Left ventricle myocardium superior (tissue), 1 donor: ENCODE data around the gene MS4A8. TPM values are rescaled to one million over a fixed set of nuclear protein-coding genes. Genes with fewer than 3 reads are reported as not detected.
"Not testable (repeated sequence)": the region's sequence is repeated elsewhere in the genome, so short reads cannot be mapped to it uniquely, and the experiment has no call there.

Source experiments
- ATAC-seq: fragments of 200-7000 bp; cut with Tn5 transposase; one replicate; pipeline ENCODE4 v1.9.1; 2020; ENCODE audit warnings: mild to moderate bottlenecking, moderate library complexity
- DNase-seq: peaks from one replicate; pipeline ENCODE4 v3.0.0-alpha.2; 2020
- intact Hi-C: fragments of 100-400 bp; cut with micrococcal nuclease; formaldehyde crosslinking; loops from one replicate; pipeline ENCODE4 v1.11.0; 2022
- long read RNA-seq: library from polyadenylated mRNA; unstranded; transcript quantifications from one replicate; pipeline ENCODE4 v2.0.0, GENCODE V29; 2021
- total RNA-seq: library from RNA; stranded (reverse); fragmentation: NEBNext Ultra II Directional; extraction: Animal tissue kit (Norgen Biotek cat#: 25700); gene quantifications from one replicate; pipeline ENCODE4 v1.2.1, GENCODE V29; 2021
- donor health status: DM: no; HTN: yes; CAD: no; lungs with severe emphysema.

Gene MS4A8
- not detected for total RNA-seq
- long read RNA-seq, result 0 reads

- ATAC-seq (no peak), DNase-seq (no peak)
- intact Hi-C loops, result no loop called here
Observed at GRCh38 chr11:60699284-60699691, at the start of gene MS4A8. MS4A8 (plus strand) TSS chr11:60699612; CDS start chr11:60700861, 1,249 bp downstream.

- no peak for ATAC-seq
- intact Hi-C loops, result no loop called here
- no peak for DNase-seq
Observed at GRCh38 chr11:60657888-60658287, 41.5 kb upstream of the MS4A8 start.

GRCh38 chr11:60658409-60658808, 41.0 kb upstream of the MS4A8 start:
- ATAC-seq (no peak), DNase-seq (no peak)
- intact Hi-C loops, result no loop called here

GRCh38 chr11:60672255-60672654, 27.2 kb upstream of the MS4A8 start:
- ATAC-seq (no peak), DNase-seq (no peak)
- intact Hi-C loops, result no loop called here

- intact Hi-C loops, ATAC-seq, DNase-seq: not testable (repeated sequence)
Observed at GRCh38 chr11:60678231-60678630, 21.2 kb upstream of the MS4A8 start.

GRCh38 chr11:60679879-60680278, 19.5 kb upstream of the MS4A8 start:
- ATAC-seq, result no peak
- intact Hi-C loops, result no loop called here
- no peak for DNase-seq

- intact Hi-C loops, result no loop called here
- DNase-seq, result no peak
- no peak for ATAC-seq
Observed at GRCh38 chr11:60680455-60681119, 18.8 kb upstream of the MS4A8 start.

- intact Hi-C loops, result not testable (repeated sequence)
Observed at GRCh38 chr11:60684541-60684848, 14.9 kb upstream of the MS4A8 start.

GRCh38 chr11:60691661-60692060, 7.8 kb upstream of the MS4A8 start:
- no peak for ATAC-seq
- intact Hi-C loops, result no loop called here

More at GRCh38 chr11:60684541-60684848, 14.9 kb upstream of the MS4A8 start:
- not testable (repeated sequence) for DNase-seq, ATAC-seq

GRCh38 chr11:60699936-60700335, 524 bp downstream of the MS4A8 start:
- DNase-seq (no peak), ATAC-seq (no peak)
- intact Hi-C loops, result no loop called here

More at GRCh38 chr11:60691661-60692060, 7.8 kb upstream of the MS4A8 start:
- no peak for DNase-seq

GRCh38 chr11:60700689-60701468, 1.5 kb downstream of the MS4A8 start:
- DNase-seq, result no peak
- intact Hi-C loops, result no loop called here
- ATAC-seq, result no peak

GRCh38 chr11:60701469-60701818, 2.0 kb downstream of the MS4A8 start:
- intact Hi-C loops, result no loop called here
- DNase-seq (no peak), ATAC-seq (no peak)

- no peak for ATAC-seq
- intact Hi-C loops, result no loop called here
- no peak for DNase-seq
Observed at GRCh38 chr11:60703374-60703773, 4.0 kb downstream of the MS4A8 start.

- intact Hi-C loops, result no loop called here
- ATAC-seq (no peak), DNase-seq (no peak)
Observed at GRCh38 chr11:60705895-60706294, 6.5 kb downstream of the MS4A8 start.

GRCh38 chr11:60706931-60707330, 7.5 kb downstream of the MS4A8 start:
- ATAC-seq, result no peak

GRCh38 chr11:60710482-60710881, 11.1 kb downstream of the MS4A8 start:
- no peak for DNase-seq
- intact Hi-C loops, result no loop called here
- ATAC-seq, result no peak

More at GRCh38 chr11:60706931-60707330, 7.5 kb downstream of the MS4A8 start:
- intact Hi-C loops, result no loop called here
- DNase-seq, result no peak

- intact Hi-C loops, result no loop called here
- DNase-seq, result no peak
- ATAC-seq, result no peak
Observed at GRCh38 chr11:60711276-60711675, 11.9 kb downstream of the MS4A8 start.

GRCh38 chr11:60713423-60713822, 14.0 kb downstream of the MS4A8 start:
- DNase-seq, intact Hi-C loops, ATAC-seq: not testable (repeated sequence)

GRCh38 chr11:60717956-60718355, 18.5 kb downstream of the MS4A8 start:
- intact Hi-C loops, result no loop called here
- ATAC-seq (no peak), DNase-seq (no peak)

- DNase-seq (no peak), ATAC-seq (no peak)
- intact Hi-C loops, result no loop called here
Observed at GRCh38 chr11:60718524-60719316, 19.3 kb downstream of the MS4A8 start.
